PC-9 (cell line): Measurements from ENCODE around the gene PTGIR.

Experiments used
- EZH2 ChIP-seq: fragments of 200-600 bp; sonication (generic); IDR thresholded peaks from 2 replicates; pipeline ENCODE4 v1.8.0; 2017; ENCODE audit warnings: antibody characterized with exemption, low read depth
- TF ChIP-seq, protein P1 (sequence below): fragments of 200-600 bp; sonication (generic); conservative IDR thresholded peaks from 2 replicates; pipeline ENCODE4 v1.6.1; 2017; ENCODE audit warnings: mixed run types, antibody characterized with exemption, mild to moderate bottlenecking, moderate library complexity

DNA sequence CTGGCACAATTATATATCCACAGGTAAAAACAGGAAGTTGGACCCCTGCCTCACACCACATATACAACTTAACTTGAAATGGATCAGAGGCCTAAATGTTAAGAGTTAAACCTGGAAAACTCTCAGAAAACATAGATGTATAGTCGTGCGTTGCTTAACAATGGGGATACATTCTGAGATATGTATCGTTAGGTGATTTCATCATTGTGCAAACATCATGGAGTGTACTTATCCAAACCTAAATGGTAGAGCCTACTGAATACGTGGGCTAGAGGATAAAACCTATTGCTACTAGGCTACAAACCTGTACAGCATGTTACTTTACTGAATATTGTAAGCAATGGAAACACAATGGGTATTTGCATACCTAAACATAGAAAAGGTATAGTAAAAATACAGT is 38.6 kb downstream of the PTGIR start:
- no peak for TF ChIP-seq EZH2
- TF ChIP-seq, protein P1, sequence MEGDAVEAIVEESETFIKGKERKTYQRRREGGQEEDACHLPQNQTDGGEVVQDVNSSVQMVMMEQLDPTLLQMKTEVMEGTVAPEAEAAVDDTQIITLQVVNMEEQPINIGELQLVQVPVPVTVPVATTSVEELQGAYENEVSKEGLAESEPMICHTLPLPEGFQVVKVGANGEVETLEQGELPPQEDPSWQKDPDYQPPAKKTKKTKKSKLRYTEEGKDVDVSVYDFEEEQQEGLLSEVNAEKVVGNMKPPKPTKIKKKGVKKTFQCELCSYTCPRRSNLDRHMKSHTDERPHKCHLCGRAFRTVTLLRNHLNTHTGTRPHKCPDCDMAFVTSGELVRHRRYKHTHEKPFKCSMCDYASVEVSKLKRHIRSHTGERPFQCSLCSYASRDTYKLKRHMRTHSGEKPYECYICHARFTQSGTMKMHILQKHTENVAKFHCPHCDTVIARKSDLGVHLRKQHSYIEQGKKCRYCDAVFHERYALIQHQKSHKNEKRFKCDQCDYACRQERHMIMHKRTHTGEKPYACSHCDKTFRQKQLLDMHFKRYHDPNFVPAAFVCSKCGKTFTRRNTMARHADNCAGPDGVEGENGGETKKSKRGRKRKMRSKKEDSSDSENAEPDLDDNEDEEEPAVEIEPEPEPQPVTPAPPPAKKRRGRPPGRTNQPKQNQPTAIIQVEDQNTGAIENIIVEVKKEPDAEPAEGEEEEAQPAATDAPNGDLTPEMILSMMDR: no peak
